Gastrocnemius medialis (tissue), 4 donors: Measurements from ENCODE around the gene S1PR5.

ENCODE experiments used
- CTCF ChIP-seq, 5 experiments: fragments of 450-650 bp in 3 of 5; fragments of 200-600 bp in 2 of 5; sonication (generic) in 2 of 5; IDR thresholded peaks in 4 of 5; conservative IDR thresholded peaks in 1 of 5; 1 replicate in 4 of 5; 2 replicates in 1 of 5; pipeline ENCODE4 v1.5.1; 2016 to 2019; ENCODE audit warnings: antibody characterized with exemption in 5 of 5, mild to moderate bottlenecking in 3 of 5, moderate library complexity in 3 of 5
- POLR2A ChIP-seq, 2 donors: fragments of 450-650 bp; IDR thresholded peaks; one replicate each; pipeline ENCODE4 v1.6.1; 2017; ENCODE audit warnings: antibody characterized with exemption in 2 of 2, mild to moderate bottlenecking in 2 of 2, moderate library complexity in 2 of 2

DNA sequence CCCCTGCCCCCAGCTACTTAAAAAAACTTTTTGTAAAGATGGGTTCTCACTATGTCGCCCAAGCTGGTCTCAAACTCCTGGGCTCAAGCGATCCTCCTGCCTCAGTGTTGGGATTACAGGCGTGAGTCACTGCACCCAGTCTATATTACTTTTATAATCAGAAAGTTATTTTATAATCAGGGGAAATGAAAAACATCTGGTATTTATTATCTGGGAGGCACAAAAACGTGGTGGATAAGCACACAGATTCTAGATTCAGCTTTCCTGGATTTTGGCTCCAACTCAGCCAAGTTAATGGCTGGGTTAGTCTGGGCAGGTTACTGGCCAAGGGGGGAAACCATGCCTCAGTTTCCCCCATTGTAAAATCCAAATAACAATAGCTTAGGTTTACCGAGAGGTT lies 38.8 kb downstream of the S1PR5 start:
- TF ChIP-seq CTCF (IDR thresholded peaks at IDR 0.05 in 4 of 5, conservative IDR thresholded peaks at IDR 0.05 in 1 of 5) (no peak), POLR2A (IDR thresholded peaks at IDR 0.05) (no peak)
